HCEC 1CT (cell line): ENCODE data around the gene RELN.

Experiments
- DNase-seq: peaks from one replicate; pipeline ENCODE4 v3.0.0-alpha.2; 2017

RELN gene

DNA sequence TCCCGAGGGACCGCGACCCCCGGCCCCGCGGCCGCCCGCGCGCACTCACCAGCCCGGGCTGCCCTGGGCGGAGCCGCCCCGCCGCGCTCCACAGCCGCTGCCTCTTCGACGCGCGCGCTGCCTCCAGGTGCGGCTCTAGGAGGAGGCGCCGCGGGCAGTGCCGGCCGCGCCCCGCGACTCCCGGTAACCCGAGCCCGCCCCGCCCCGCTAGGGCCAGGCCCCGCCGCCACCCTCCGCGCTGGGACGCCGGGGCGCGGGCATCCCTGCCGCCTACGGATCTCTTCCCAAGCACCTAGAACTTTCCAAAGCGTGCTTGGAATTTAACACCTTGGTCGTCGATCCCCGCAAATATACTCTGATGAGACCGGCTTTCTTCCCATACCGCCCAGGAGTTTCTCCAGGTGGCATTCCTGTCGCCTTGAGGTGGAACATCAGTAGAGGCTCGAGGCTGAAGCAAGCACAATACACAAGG is 543.4 kb downstream of the RELN start, which contains the start of gene SLC26A5:
Gene SLC26A5, minus strand, starts transcription at position 159 of the 472 bp plus-strand sequence. CDS start 24,693 bp downstream, outside the sequence.
- no peak for DNase-seq

DNA sequence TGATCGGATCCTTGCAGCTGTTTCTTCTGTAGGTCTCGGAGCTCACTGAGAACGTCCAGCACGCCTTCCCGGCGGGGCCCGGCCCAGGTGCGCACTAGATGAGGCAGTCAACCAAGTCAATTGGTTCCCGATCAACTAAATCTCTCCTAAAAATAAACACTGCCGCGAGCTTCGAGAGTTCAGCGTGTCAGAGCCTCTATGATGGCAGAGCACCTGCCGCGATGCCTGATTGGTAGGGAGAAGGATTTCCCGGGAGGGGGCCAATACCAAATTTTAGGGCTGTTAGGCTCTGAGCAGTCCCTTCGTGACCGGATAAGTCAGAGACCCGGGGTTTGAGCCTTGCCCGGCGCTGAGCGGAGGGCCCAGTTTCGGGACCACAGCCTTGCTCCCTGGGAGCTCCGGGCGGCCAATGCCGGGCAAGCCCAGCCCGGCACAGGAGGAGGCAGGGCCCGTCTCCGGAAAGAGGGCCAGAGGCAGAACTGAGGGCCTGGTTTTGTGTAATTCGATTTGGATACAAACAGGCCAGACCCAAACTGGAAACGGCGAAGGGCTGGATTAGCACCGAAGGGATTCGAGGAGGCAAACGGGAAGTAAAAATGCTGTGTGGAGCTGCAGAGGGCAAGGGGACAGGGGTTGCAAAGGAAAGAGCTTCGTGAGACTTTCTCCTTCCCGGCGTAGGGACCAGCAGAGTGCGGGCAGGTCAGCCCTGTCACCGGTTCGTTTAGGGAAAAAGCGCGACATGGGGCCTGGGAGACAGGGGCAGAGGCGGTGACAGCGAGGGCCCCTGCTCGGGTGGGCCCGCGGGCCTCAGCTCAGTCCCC is 544.0 kb downstream of the RELN start:
- DNase-seq = no peak

DNA sequence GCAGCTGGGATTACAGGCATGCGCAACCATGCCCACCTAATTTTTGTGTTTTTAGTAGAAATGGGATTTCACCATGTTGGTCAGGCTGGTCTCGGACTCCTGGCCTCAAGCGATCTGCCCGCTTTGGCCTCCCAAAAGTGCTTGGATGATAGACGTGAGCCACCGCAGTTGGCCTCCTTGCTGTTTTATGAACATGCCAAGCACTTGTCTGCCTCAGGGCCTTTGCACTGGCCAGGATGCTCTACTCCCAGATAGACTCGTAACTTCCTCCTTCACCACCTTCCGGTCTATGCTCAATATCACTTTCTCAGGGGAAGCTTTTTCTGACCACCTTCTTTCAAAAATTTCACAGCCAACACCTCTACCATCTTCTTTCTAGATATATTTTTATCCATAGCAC is 549.8 kb downstream of the RELN start:
- no peak for DNase-seq

DNA sequence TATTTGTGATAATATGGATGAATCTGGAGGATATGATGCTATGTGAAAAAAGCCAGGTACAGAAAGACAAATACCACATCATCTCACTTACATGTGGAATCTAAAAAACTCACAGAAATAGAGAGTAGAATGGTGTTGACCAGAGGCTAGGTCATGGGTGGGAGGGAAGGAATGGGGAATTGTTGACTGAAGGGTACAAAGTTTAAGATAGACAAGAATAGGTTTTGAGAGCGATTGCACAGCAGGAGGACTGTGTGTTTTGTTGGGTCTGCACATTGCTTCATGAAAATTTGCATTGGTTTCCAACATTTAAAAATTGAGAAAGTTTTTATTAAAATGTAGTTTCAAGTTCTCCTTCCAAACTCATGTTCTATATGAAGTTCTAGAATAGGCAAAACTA is 551.8 kb downstream of the RELN start:
- DNase-seq = no peak

DNA sequence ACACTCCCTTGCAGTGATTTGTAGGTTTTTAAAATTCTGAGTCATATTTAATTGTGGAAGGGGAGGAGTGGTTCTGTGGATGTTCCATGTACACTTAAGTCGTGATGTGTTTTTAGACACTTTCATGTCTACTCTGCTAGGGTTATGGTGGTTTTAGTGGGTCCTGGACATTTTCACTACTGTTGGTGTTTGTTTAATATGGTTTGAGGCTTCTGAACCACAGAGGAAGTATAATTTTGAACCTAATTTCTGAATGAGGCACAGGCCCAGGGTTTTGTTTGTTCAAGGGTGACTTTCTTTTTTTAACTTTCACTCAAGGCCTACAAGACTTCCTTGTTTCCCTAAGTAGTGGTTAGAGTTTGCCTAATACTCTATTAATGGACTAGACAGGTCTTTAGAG is 556.7 kb downstream of the RELN start:
- no peak for DNase-seq

DNA sequence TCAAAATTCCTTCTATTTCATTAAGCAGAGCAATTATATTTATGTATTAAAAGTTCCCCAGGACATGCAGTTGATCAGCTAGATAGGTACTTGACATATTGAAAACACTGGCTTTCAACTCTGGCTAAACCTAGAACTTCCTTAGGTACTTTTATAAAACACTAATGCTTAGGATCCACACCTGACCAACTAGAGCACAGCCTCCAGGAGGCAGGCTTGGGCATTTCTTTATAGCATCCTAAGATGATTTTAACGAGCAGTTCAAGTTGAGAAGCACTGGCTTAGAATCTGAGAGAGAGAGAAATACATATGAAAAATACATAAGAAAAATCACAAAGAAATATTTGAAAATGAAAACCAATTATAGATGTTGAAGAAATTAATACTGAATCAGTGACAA is 564.3 kb downstream of the RELN start:
- DNase-seq = no peak

DNA sequence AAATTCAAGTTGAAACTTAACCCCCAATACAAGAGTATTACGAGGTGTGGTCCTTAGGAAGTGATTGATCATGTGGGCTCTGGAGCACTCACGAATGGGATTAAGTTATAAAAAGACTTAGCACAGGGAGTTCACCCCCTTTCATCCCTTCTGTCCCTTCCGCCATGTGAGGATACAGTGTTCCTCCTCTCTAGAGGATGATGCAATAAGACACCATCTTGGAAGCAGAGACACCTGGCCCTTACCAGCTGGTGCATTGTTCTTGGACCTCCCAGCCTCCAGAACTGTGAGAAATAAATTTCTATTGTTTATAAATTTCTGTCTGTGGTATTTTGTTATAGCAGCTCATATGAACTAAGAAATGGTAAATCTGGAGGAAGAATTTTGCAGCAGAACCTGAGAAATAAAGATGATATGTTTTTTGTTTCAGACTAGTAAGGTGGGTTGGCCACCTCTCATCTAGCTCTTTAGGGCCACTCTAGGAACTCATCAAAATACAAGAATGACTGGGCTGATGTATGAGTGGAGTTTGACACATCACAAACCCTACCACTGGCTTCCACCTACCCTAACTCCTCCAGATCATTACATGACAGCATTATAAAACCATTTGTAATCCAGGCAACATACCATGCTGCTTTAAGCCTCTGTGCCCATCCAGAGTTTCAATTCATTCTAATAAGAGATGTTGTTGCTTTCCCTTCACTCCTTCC is 565.8 kb downstream of the RELN start:
- no peak for DNase-seq
